ENCODE results near the gene KIAA1549. TPM values are rescaled to one million over a fixed set of nuclear protein-coding genes. Genes with fewer than 3 reads are reported as not detected.

KIAA1549 gene
- total RNA-seq, 4 donors from 2014 or later: 2.3 to 3.2 (median 2.8) TPM

DNA sequence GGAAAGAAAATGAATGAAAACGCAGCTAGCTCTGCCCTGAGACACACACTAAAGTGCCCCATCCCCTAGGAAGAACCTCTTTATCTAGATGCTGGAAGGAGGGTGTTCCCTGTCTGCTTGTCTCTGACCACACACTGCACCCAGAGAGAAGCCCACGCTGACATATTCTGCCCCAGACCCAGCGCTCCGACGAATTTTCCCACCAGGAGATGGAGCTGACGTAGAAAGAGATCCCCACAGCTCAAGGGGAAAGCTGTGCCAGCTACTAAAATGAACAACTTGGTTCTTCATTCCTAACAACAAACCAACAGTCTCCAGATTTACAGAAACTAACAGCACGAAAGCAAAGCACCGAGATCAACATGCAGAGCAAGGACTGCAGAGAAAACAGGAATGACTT is 73.3 kb downstream of the KIAA1549 start:
- Histone ChIP-seq H3K9me3 (no peaks in the 10 kb centered on the region), H3K4me1 (no peaks in the 10 kb centered on the region), H3K36me3 (peaks cover 0 to 24% (median 6%) of the 10 kb centered on the region in 4 donors), H3K4me3 (no peak overlapping the region), H3K27me3 (no peaks in the 10 kb centered on the region), H3K27ac (replicated peaks in 1 of 4) (no peak overlapping the region)
- intact Hi-C loops (cut with DNase I): no loop called here
- WGBS: 79% methylated on average over 8 of the region's 8 CpGs
- TF ChIP-seq EP300 (IDR thresholded peaks at IDR 0.05) (no peak), POLR2AphosphoS5 (IDR thresholded peaks at IDR 0.05) (no peak), POLR2A (IDR thresholded peaks at IDR 0.05; ENCODE audit: low read depth) (no peak)
- TF ChIP-seq, protein P1, sequence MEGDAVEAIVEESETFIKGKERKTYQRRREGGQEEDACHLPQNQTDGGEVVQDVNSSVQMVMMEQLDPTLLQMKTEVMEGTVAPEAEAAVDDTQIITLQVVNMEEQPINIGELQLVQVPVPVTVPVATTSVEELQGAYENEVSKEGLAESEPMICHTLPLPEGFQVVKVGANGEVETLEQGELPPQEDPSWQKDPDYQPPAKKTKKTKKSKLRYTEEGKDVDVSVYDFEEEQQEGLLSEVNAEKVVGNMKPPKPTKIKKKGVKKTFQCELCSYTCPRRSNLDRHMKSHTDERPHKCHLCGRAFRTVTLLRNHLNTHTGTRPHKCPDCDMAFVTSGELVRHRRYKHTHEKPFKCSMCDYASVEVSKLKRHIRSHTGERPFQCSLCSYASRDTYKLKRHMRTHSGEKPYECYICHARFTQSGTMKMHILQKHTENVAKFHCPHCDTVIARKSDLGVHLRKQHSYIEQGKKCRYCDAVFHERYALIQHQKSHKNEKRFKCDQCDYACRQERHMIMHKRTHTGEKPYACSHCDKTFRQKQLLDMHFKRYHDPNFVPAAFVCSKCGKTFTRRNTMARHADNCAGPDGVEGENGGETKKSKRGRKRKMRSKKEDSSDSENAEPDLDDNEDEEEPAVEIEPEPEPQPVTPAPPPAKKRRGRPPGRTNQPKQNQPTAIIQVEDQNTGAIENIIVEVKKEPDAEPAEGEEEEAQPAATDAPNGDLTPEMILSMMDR (IDR thresholded peaks at IDR 0.05): no peak
- DNase-seq (ENCODE audit: extremely low spot score): no peak

DNA sequence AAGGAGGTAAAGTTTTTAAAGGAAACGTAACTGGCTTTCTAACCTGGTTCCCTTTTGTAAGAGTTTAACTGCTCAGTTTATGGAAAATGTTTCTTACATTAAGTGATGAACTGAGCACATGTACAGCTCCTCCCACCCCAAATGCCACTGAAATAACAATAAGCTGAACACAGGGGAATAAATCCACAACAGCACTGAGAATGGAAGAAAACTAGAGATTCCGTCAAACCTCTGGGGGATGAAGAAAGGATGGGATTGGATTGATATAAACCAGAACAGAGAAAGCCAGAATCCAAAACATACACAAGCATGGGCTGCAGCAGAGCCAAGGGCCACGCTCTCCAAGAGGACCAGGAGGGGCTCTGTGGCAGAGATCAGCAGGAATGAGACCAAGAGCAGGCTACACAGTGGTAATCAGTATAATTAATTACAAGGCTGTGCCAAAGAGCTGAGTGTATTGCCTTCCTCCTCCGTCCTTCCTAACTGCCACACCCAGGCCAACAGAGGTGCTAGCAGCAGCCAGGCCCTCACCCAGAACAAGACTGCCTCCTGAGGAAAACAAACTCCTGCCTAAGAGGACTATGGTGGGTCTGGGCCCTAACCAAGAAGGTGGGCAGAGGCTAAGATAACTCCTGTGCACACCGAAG is 73.9 kb downstream of the KIAA1549 start:
- DNase-seq (ENCODE audit: extremely low spot score): no peak
- Histone ChIP-seq H3K4me3 (no peak overlapping the region), H3K9me3 (no peaks in the 10 kb centered on the region), H3K27me3 (no peaks in the 10 kb centered on the region), H3K27ac (replicated peaks in 1 of 4) (no peak overlapping the region), H3K4me1 (no peaks in the 10 kb centered on the region), H3K36me3 (peaks cover 0 to 24% (median 6%) of the 10 kb centered on the region in 4 donors)
- TF ChIP-seq POLR2A (IDR thresholded peaks at IDR 0.05; ENCODE audit: low read depth) (no peak), POLR2AphosphoS5 (IDR thresholded peaks at IDR 0.05) (no peak), EP300 (IDR thresholded peaks at IDR 0.05) (no peak)
- TF ChIP-seq, protein P1 (IDR thresholded peaks at IDR 0.05): no peak
- 72% methylated on average over 5 of the region's 5 CpGs for WGBS
- intact Hi-C loops (cut with DNase I): no loop called here

DNA sequence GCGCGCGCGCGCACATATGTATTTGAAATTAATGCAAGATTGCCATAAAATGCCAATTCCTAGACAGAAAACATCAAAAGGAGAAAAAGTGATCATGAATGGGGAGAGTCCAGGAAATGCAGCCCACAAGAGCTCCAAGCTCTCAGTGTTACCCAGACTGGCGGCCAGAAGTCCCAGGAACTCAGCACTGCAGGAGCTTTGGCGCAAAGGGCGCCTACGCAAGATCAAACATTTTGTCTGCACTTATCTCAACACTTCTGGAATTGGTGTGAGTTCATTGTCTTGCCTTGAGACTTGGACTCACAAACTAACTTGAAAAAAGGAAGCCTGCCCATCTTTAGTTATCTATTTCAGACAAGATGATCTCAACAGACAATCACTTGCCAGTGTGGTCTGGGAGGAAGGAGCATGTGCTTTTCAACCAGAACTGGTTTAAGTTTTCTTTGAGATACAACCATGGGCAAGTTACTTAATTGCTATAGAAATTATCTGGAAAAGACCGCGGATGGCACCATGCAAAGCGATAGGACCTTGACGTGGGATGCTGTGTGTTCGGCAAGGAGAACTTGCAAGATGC is 77.2 kb downstream of the KIAA1549 start:
- Histone ChIP-seq H3K27ac (replicated peaks in 1 of 4) (no peak overlapping the region), H3K9me3 (no peaks in the 10 kb centered on the region), H3K4me1 (no peaks in the 10 kb centered on the region), H3K27me3 (no peaks in the 10 kb centered on the region), H3K4me3 (no peak overlapping the region), H3K36me3 (peaks cover 0 to 26% (median 6%) of the 10 kb centered on the region in 4 donors)
- TF ChIP-seq POLR2A (IDR thresholded peaks at IDR 0.05; ENCODE audit: low read depth) (no peak), POLR2AphosphoS5 (IDR thresholded peaks at IDR 0.05) (no peak), EP300 (IDR thresholded peaks at IDR 0.05) (no peak)
- TF ChIP-seq, protein P1 (IDR thresholded peaks at IDR 0.05): no peak
- 94% methylated on average over 14 of the region's 14 CpGs for WGBS
- intact Hi-C loops (cut with DNase I): no loop called here
- DNase-seq (ENCODE audit: extremely low spot score): no peak

DNA sequence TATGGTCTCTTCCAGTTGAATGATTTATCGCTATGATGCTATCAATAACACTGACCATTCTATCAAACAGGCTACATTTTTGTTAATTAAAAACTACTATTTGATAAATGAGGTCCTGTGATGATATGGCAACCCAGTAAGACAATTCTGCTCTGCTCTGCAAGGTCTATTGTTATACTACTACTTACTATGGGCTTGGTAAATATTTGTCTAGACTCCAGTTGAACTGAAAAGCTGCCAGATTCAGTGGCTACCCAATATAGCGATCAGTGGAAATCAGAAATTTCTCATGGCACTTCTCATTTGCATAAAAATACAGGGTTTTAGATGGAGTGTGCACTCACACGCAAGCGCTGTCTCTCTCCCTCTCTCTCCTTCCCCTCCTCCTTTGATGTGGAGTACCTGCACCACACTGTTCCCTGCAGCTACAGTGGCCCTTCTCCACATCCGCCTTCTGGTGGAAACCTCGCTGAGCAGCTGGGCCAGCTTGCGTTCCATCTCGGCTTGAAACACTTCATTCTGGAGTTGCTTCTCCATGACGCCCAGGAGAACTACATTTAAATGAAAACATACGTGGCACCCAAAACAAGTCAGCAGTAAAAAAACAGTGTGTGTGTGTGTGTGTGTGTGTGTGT is 77.9 kb downstream of the KIAA1549 start:
- Histone ChIP-seq H3K36me3 (peaks cover 0 to 24% (median 6%) of the 10 kb centered on the region in 4 donors), H3K27ac (replicated peaks in 1 of 4) (no peak overlapping the region), H3K9me3 (no peaks in the 10 kb centered on the region), H3K4me1 (no peaks in the 10 kb centered on the region), H3K27me3 (no peaks in the 10 kb centered on the region), H3K4me3 (no peak overlapping the region)
- no peak for DNase-seq (ENCODE audit: extremely low spot score)
- 93% methylated on average over 10 of the region's 10 CpGs for WGBS
- TF ChIP-seq POLR2AphosphoS5 (IDR thresholded peaks at IDR 0.05): no peak
- TF ChIP-seq POLR2A (IDR thresholded peaks at IDR 0.05; ENCODE audit: low read depth): no peak
- TF ChIP-seq, protein P1 (IDR thresholded peaks at IDR 0.05): no peak
- no peak for TF ChIP-seq EP300 (IDR thresholded peaks at IDR 0.05)
- intact Hi-C loops (cut with DNase I): no loop called here
